H1 (cell line): ENCODE data around the gene LRP5. TPM values are rescaled to one million over a fixed set of nuclear protein-coding genes. Genes with fewer than 3 reads are reported as not detected.

Source experiments
- CTCF ChIA-PET: fragments of 300-600 bp; sonication (Branson Sonifier 250); formaldehyde crosslinking; loops from one replicate; lab custom pipeline; 2021; ENCODE audit not compliant: partially characterized antibody; lab: Charles Lee
- POLR2A ChIA-PET: fragments of 300-600 bp; sonication (Branson Sonifier 250); formaldehyde crosslinking; loops from one replicate; lab custom pipeline; 2021; ENCODE audit warnings: inconsistent platforms; ENCODE audit not compliant: partially characterized antibody; lab: Charles Lee
- DNase-seq, 2 experiments: peaks; one replicate each; pipeline versions ENCODE4 v3.0.0 to v3.0.0-alpha.2; 2010 to 2022; ENCODE audit warnings: low spot score in 2 of 2, low read depth in 1 of 2, mixed read lengths in 1 of 2
- FAIRE-seq: peaks from 2 replicates; lab custom pipeline; 2011; peaks lifted over from hg19 to GRCh38; lab: Jason Lieb, UNC
- H2AFZ ChIP-seq: 2 replicates; pipeline ENCODE4 v1.8.1; 2012; ENCODE audit warnings: low read length, inconsistent platforms
- H2AK5ac ChIP-seq: 2 replicates; pipeline ENCODE4 v1.6.1; 2013; ENCODE audit warnings: low read depth, low read length
- H2BK120ac ChIP-seq: replicated peaks from 2 replicates; pipeline ENCODE3; 2013; ENCODE audit warnings: low read depth, low read length, inconsistent platforms
- H2BK12ac ChIP-seq: 2 replicates; pipeline ENCODE4 v1.6.1; 2013; ENCODE audit warnings: low read depth, low read length
- H2BK15ac ChIP-seq: 2 replicates; pipeline ENCODE4 v1.6.1; 2013; ENCODE audit warnings: low read length
- H2BK20ac ChIP-seq: 2 replicates; pipeline ENCODE4 v1.6.1; 2013; ENCODE audit warnings: low read length
- H2BK5ac ChIP-seq: 2 replicates; pipeline ENCODE4 v1.6.1; 2013; ENCODE audit warnings: low read depth, low read length
- H3K14ac ChIP-seq: 2 replicates; pipeline ENCODE4 v1.6.1; 2013; ENCODE audit warnings: inconsistent platforms; ENCODE audit not compliant: insufficient read length
- H3K18ac ChIP-seq: 2 replicates; pipeline ENCODE4 v1.6.1; 2013; ENCODE audit warnings: low read length; ENCODE audit errors: extremely low read depth
- H3K23ac ChIP-seq: 2 replicates; pipeline ENCODE4 v1.6.1; 2013; ENCODE audit warnings: inconsistent platforms; ENCODE audit not compliant: insufficient read length
- H3K23me2 ChIP-seq: 2 replicates; pipeline ENCODE4 v1.6.1; 2013; ENCODE audit warnings: low read depth, low read length
- H3K27ac ChIP-seq: 2 replicates; pipeline ENCODE4 v1.6.1; 2011; ENCODE audit warnings: low read depth, low read length, inconsistent platforms
- H3K27me3 ChIP-seq, 4 experiments: replicated peaks in 1 of 4; 1 replicate in 1 of 4; 2 replicates in 3 of 4; pipeline versions ENCODE4 v1.6.1 to v1.8.1; 2011 to 2013; ENCODE audit warnings: low read length in 3 of 4, mild to moderate bottlenecking in 3 of 4, inconsistent platforms in 2 of 4, mixed read lengths in 2 of 4, moderate library complexity in 1 of 4; ENCODE audit not compliant: control insufficient read depth in 3 of 4, insufficient read depth in 3 of 4; ENCODE audit errors: extremely low read depth in 1 of 4
- H3K36me3 ChIP-seq, 4 experiments: 2 replicates each; pipeline versions ENCODE4 v1.6.1 to v1.8.1; 2011 to 2013; ENCODE audit warnings: mild to moderate bottlenecking in 4 of 4, low read length in 3 of 4, moderate library complexity in 2 of 4, control low read depth in 1 of 4, inconsistent platforms in 1 of 4; ENCODE audit not compliant: insufficient read depth in 4 of 4, control insufficient read depth in 2 of 4
- H3K4ac ChIP-seq: replicated peaks from 2 replicates; pipeline ENCODE3; 2013; ENCODE audit warnings: low read length, low read depth, mixed read lengths, inconsistent platforms; ENCODE audit not compliant: insufficient read length
- H3K4me1 ChIP-seq, 4 experiments: replicated peaks in 1 of 4; 1 replicate in 1 of 4; 2 replicates in 3 of 4; pipeline versions ENCODE4 v1.6.1 to v1.8.1; 2011 to 2013; ENCODE audit warnings: low read length in 3 of 4, inconsistent platforms in 2 of 4, mixed read lengths in 1 of 4; ENCODE audit not compliant: insufficient read depth in 4 of 4, control insufficient read depth in 3 of 4
- H3K4me2 ChIP-seq, 2 experiments: 2 replicates each; pipeline versions ENCODE4 v1.6.1 to v1.8.1; 2011 to 2013; ENCODE audit warnings: low read depth in 2 of 2, low read length in 2 of 2, control low read depth in 1 of 2, inconsistent platforms in 1 of 2, mild to moderate bottlenecking in 1 of 2; ENCODE audit not compliant: insufficient read depth in 1 of 2
- H3K4me3 ChIP-seq, 4 experiments: fragments of 200-600, 300-600 bp in 1 of 4; sonication (generic), shearing (Covaris generic), sonication (Bioruptor Twin) in 1 of 4; 2 replicates each; pipeline versions ENCODE4 v1.5.1 to v1.8.1; 2011 to 2016; ENCODE audit warnings: low read length in 4 of 4, low read depth in 3 of 4, control low read depth in 2 of 4, inconsistent platforms in 2 of 4, mild to moderate bottlenecking in 2 of 4, mixed read lengths in 1 of 4, moderate library complexity in 1 of 4; ENCODE audit not compliant: insufficient read depth in 2 of 4; ENCODE audit errors: extremely low read depth in 1 of 4
- H3K56ac ChIP-seq: replicated peaks from 2 replicates; pipeline ENCODE3; 2013; ENCODE audit warnings: low read depth, mild to moderate bottlenecking, mixed read lengths, low read length, inconsistent platforms; ENCODE audit not compliant: insufficient read length
- H3K79me1 ChIP-seq: 2 replicates; pipeline ENCODE4 v1.6.1; 2013; ENCODE audit warnings: low read depth, low read length, control low read depth
- H3K79me2 ChIP-seq, 2 experiments: 2 replicates each; pipeline versions ENCODE4 v1.6.1 to v1.8.1; 2012 to 2013; ENCODE audit warnings: low read length in 2 of 2, mild to moderate bottlenecking in 2 of 2, inconsistent platforms in 1 of 2; ENCODE audit not compliant: insufficient read depth in 2 of 2, control insufficient read depth in 1 of 2
- H3K9ac ChIP-seq, 4 experiments: replicated peaks in 1 of 4; 1 replicate in 1 of 4; 2 replicates in 3 of 4; pipeline versions ENCODE4 v1.6.1 to v1.8.1; 2011 to 2013; ENCODE audit warnings: low read depth in 3 of 4, low read length in 3 of 4, control low read depth in 2 of 4, mild to moderate bottlenecking in 2 of 4, moderate library complexity in 2 of 4, inconsistent platforms in 1 of 4; ENCODE audit errors: extremely low read depth in 1 of 4
- H3K9me3 ChIP-seq, 2 experiments: 2 replicates each; pipeline versions ENCODE4 v1.6.1 to v1.8.1; 2012 to 2013; ENCODE audit warnings: mild to moderate bottlenecking in 2 of 2, moderate library complexity in 2 of 2, control low read depth in 1 of 2, inconsistent platforms in 1 of 2, low read depth in 1 of 2, low read length in 1 of 2, mixed read lengths in 1 of 2; ENCODE audit not compliant: insufficient read depth in 2 of 2
- H4K20me1 ChIP-seq, 2 experiments: replicated peaks in 1 of 2; 2 replicates each; pipeline versions ENCODE3 to v1.8.1; 2011 to 2013; ENCODE audit warnings: inconsistent platforms in 2 of 2, low read length in 2 of 2, mild to moderate bottlenecking in 1 of 2; ENCODE audit not compliant: insufficient read depth in 2 of 2, control insufficient read depth in 1 of 2
- H4K5ac ChIP-seq: 2 replicates; pipeline ENCODE4 v1.6.1; 2013; ENCODE audit warnings: low read length, low read depth, mixed read lengths, inconsistent platforms; ENCODE audit not compliant: insufficient read length
- H4K8ac ChIP-seq: 2 replicates; pipeline ENCODE4 v1.8.0; 2013; ENCODE audit warnings: mild to moderate bottlenecking, moderate library complexity, low read length, inconsistent platforms; ENCODE audit not compliant: insufficient read depth; ENCODE audit errors: extremely low read depth
- H4K91ac ChIP-seq: replicated peaks from 2 replicates; pipeline ENCODE3; 2013; ENCODE audit warnings: low read length, mixed read lengths, inconsistent platforms; ENCODE audit not compliant: insufficient read length
- CBX5 ChIP-seq: fragments of 300-800, 300-1000 bp; sonication (generic); IDR thresholded peaks from 2 replicates; pipeline ENCODE4 v1.7.1; 2016; ENCODE audit warnings: antibody characterized with exemption, low read length, low read depth
- CBX8 ChIP-seq: fragments of 300-800, 300-1000 bp; sonication (generic); IDR thresholded peaks from 2 replicates; pipeline ENCODE4 v1.7.1; 2016; ENCODE audit warnings: low read depth, low read length, borderline replicate concordance
- CTBP2 ChIP-seq: IDR thresholded peaks from 2 replicates; pipeline ENCODE4 v1.7.0; 2011; ENCODE audit warnings: borderline replicate concordance, mild to moderate bottlenecking, moderate library complexity, mixed read lengths, low read length; ENCODE audit not compliant: insufficient read depth, insufficient read length
- CTCF ChIP-seq, 3 experiments: IDR thresholded peaks; 1 replicate in 2 of 3; 2 replicates in 1 of 3; pipeline versions ENCODE4 v1.5.1 to v1.6.1; 2011; ENCODE audit warnings: low read length in 3 of 3, mild to moderate bottlenecking in 3 of 3, inconsistent platforms in 2 of 3, low read depth in 1 of 3, moderate library complexity in 1 of 3; ENCODE audit not compliant: insufficient read depth in 1 of 3; ENCODE audit errors: control extremely low read depth in 1 of 3
- E2F6 ChIP-seq: IDR thresholded peaks from 2 replicates; pipeline ENCODE4 v1.6.1; 2012; ENCODE audit warnings: inconsistent platforms
- KDM5A ChIP-seq: fragments of 200-600 bp; IDR thresholded peaks from 2 replicates; pipeline ENCODE4 v1.7.1; 2012; ENCODE audit warnings: mild to moderate bottlenecking, low read length, inconsistent platforms, mixed read lengths
- POLR2A ChIP-seq, 2 experiments: IDR thresholded peaks; 1 replicate in 1 of 2; 2 replicates in 1 of 2; pipeline ENCODE4 v1.6.1; 2011; ENCODE audit warnings: low read depth in 2 of 2, low read length in 2 of 2, mild to moderate bottlenecking in 2 of 2; ENCODE audit errors: control extremely low read depth in 1 of 2
- SIN3A ChIP-seq, 2 experiments: IDR thresholded peaks in 1 of 2; conservative IDR thresholded peaks in 1 of 2; 2 replicates each; pipeline ENCODE4 v1.6.1; 2011 to 2012; ENCODE audit warnings: low read length in 2 of 2, improper control_type of control experiment in 1 of 2, low read depth in 1 of 2, mild to moderate bottlenecking in 1 of 2
- TAF1 ChIP-seq: IDR thresholded peaks from 2 replicates; pipeline ENCODE4 v1.6.1; 2011; ENCODE audit warnings: mild to moderate bottlenecking, low read depth, low read length
- TBP ChIP-seq: IDR thresholded peaks from 2 replicates; pipeline ENCODE4 v1.6.1; 2011; ENCODE audit warnings: low read depth, low read length, improper control_type of control experiment
- WGBS, 2 experiments: shearing (Covaris generic) in 1 of 2; methylation state at CpG; one replicate each; pipeline versions ENCODE4 v1.1.6 to v1.1.7; 2013 to 2015; ENCODE audit warnings: low lambda C conversion rate in 2 of 2, mixed read lengths in 2 of 2, inconsistent platforms in 1 of 2, low coverage in 1 of 2, missing lambda C conversion rate in 1 of 2; ENCODE audit not compliant: insufficient replicate concordance in 2 of 2, insufficient coverage in 1 of 2, insufficient read length in 1 of 2; ENCODE audit errors: extremely low coverage in 1 of 2, missing lambda C conversion rate in 1 of 2; 5-methylcytosine and 5-hydroxymethylcytosine counted together
- polyA plus RNA-seq, 7 experiments: library from polyadenylated mRNA; depleted of rRNA in 3 of 7; stranded (reverse) in 5 of 7; unstranded in 2 of 7; fragments of >200 nt in 5 of 7; fragments of 200-250 nt in 2 of 7; gene quantifications; 1 replicate in 5 of 7; 2 replicates in 1 of 7; 4 replicates in 1 of 7; pipeline versions ENCODE4 v1.2.1 to v1.2.3, GENCODE V29; 2011 to 2013; ENCODE audit warnings: missing spikeins in 2 of 7, mixed read lengths in 2 of 7
- total RNA-seq: library from RNA; stranded (reverse); fragmentation: NEBNext Ultra II Directional; extraction: Animal tissue kit (Norgen Biotek cat#: 25700); gene quantifications from 2 replicates; pipeline ENCODE4 v1.2.1, GENCODE V29; 2021

LRP5 gene
- total and polyA plus RNA-seq, 2 of the 8 experiments (the other 6 are each of a cell fraction or from before 2014, with no cell fraction given): 19.0 to 38.9 TPM

GRCh38 chr11:68276861-68277260, 35.5 kb upstream of the LRP5 start:
- no peak overlapping the region for H3K27ac ChIP-seq
- 89% methylated on average over 6 of the region's 6 CpGs; no CpG with 5 or more reads in 1 of the 2 experiments for WGBS, 2 experiments
- no peak overlapping the region for H2BK20ac ChIP-seq
- no peak overlapping the region for H4K8ac ChIP-seq
- no peak overlapping the region for H2BK15ac ChIP-seq
- no peak overlapping the region for H2AFZ ChIP-seq
- H3K4ac ChIP-seq: no peak overlapping the region
- POLR2A ChIA-PET: no interaction called here
- no peak overlapping the region for H2BK12ac ChIP-seq
- no peak overlapping the region for H2BK5ac ChIP-seq
- no peak overlapping the region for H3K18ac ChIP-seq
- H2AK5ac ChIP-seq: no peak overlapping the region
- no peak overlapping the region for H3K14ac ChIP-seq
- H3K9ac ChIP-seq: no peak overlapping the region
- FAIRE-seq: no peak
- no peak overlapping the region for H3K23ac ChIP-seq
- no peaks in the 10 kb centered on the region; a peak in 1 of 4 replicates for H3K79me2 ChIP-seq
- H3K4me1 ChIP-seq: peaks cover 0 to 3% (median 0%) of the 10 kb centered on the region in 4 experiments; a peak in 1 of 7 replicates
- H4K91ac ChIP-seq: no peak overlapping the region
- no peak overlapping the region for H4K5ac ChIP-seq
- DNase-seq: no peak
- H4K20me1 ChIP-seq: no peaks in the 10 kb centered on the region
- no peaks in the 10 kb centered on the region for H3K27me3 ChIP-seq
- H3K79me1 ChIP-seq: no peaks in the 10 kb centered on the region
- no peak overlapping the region for H3K4me3 ChIP-seq
- H3K36me3 ChIP-seq: no peaks in the 10 kb centered on the region
- no peaks in the 10 kb centered on the region for H3K9me3 ChIP-seq
- no peak overlapping the region for H2BK120ac ChIP-seq
- H3K56ac ChIP-seq: no peak overlapping the region
- peaks cover 2% of the 10 kb centered on the region; the same call in 1 of the 2 replicates for H3K23me2 ChIP-seq
- H3K4me2 ChIP-seq: no peak overlapping the region
- CTCF ChIA-PET: interaction anchor here (4.4 kb wide), 1 partner anchor 21 kb away, joined by 29 read pairs; no protein-coding TSS in a partner anchor
- no peak for TF ChIP-seq CTCF (IDR thresholded peaks at IDR 0.05; ENCODE audit: control extremely low read depth in 1 of 3, insufficient read depth in 1 of 3, low read depth in 1 of 3, low read length in 3 of 3)
- no peak for TF ChIP-seq SIN3A (conservative IDR thresholded peaks at IDR 0.05 in 1 of 2, IDR thresholded peaks at IDR 0.05 in 1 of 2; ENCODE audit: low read depth in 1 of 2, low read length in 2 of 2)
- no peak for TF ChIP-seq TAF1
- no peak for TF ChIP-seq E2F6
- TF ChIP-seq POLR2A (IDR thresholded peaks at IDR 0.05; ENCODE audit: control extremely low read depth in 1 of 2, low read depth in 2 of 2, low read length in 2 of 2): no peak
- no peak for TF ChIP-seq CBX5
- no peak for TF ChIP-seq CTBP2
- TF ChIP-seq TBP: no peak
- no peak for TF ChIP-seq CBX8
- TF ChIP-seq KDM5A: no peak
